NCI-H526 treated with DMSO at 0.1 percent for 48 hours (cell line): ENCODE measurements around the gene MON2.
"Not testable (repeated sequence)": the region's sequence is repeated elsewhere in the genome, so short reads cannot be mapped to it uniquely, and the experiment has no call there.

Experiments used
- DNase-seq: peaks from one replicate; lab custom pipeline; 2025; lab: John Stamatoyannopoulos, UW

The MON2 gene

GRCh38 chr12:62481843-62482540 is 15.4 kb downstream of the MON2 start:
- no peak for DNase-seq

DNA sequence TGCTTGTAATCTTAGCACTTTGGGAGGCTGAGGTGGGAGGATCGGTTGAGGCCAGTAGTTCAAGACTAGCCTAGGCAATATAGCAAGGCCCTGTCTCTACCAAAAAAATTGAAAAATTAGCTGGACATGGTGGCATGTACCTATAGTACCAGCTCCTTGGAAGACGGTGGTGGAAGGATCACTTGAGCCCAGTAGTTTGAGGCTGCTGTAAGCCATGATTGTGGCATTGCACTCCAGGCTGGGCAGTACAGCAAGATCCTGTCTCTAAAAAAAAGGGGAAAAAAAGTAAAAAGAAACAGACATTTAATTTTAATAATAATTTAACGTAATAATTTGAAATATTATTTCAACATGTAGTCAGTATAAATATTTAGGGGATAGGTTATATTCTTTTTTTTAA is 16.1 kb downstream of the MON2 start:
- no peak for DNase-seq

DNA sequence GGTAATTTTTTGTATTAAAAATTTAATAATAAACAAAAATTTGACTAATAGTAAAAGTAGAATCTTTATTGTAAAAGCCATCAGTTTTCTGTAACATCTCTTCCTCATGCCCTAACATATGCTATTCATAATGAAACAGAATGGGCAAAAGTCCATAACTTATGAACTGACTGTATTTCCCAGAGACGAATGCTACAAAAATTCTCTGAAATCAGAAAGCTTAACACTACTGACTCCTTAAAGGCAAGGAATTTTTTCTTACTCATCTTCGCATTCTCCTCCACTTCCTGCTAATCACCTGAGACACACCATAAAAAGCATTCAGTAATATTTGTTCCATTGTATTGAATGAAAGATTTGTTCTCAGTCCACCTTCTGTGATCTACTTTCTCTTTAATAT is 17.6 kb downstream of the MON2 start:
- DNase-seq: no peak

DNA sequence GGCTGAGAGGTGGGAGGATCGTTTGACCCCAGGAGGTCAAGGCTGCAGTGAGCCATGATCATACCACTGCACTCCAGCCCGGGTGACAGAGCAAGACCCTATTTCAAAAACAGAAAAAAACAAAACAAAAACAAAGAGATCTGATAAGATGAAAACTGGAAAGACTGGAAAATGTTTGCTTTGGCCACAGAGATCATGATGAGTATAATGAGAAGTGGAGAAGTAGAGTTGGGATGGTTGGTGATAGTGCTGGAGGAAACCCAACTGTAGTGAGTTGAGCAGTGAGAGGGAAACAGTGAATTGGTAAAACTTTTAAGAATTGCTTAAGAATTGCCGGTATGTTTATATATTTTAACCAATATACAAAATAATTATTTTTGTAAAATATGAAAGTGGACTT is 39.2 kb downstream of the MON2 start:
- DNase-seq: no peak

DNA sequence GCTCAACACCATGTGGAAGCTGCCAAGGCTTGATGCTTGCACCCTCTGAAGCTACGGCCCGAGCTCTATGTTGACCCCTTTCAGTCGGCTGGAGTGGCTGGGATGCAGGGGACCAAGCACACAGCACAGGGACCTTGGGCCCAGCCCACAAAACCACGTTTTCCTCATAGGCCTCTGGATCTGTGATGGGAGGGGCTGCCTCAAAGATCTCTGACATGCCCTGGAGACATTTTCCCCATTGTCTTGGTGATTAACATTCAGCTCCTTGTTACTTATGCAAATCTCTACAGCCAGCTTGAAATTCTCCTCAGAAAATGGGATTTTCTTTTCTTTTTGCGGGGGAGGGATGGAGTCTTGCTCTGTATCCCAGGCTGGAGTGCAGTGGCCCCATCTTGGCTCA is 46.3 kb downstream of the MON2 start:
- DNase-seq: no peak

DNA sequence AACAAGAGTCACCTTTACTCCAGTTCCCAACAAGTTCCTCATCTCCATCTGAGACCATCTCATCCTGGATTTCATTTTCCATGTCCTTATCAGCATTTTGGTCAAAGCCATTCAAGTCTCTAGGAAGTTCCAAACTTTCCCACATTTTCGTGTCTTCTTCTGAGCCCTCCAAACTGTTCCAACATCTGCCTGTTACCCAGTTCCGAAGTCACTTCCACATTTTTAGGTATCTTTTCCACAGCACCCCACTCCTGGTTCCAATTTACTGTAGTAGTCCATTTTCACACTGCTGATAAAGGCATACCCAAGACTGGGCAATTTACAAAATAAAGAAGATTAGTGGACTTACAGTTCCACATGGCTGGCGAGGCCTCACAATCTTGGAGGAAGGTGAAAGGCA is 47.5 kb downstream of the MON2 start:
- DNase-seq: not testable (repeated sequence)

DNA sequence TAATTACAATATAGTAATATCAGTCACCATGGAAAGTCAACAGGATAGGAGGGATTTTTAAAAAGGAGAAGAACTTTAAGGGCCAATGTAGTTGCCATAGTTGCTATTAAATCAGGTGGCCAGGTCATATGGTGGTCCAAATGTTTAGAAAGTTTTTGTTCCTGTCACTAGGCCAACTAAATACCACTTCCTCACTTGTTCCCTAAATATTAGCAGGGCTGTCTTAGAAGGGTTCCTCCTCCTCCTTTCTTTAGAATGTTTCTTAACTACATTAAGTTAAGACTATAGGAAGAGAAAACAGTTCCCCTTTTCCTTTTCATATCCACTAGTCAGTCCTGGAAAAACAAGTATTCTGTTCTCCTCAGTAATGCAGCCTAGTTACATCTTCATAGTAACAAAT is 50.3 kb downstream of the MON2 start:
- DNase-seq: no peak

- DNase-seq: no peak
These were observed 51.3 kb downstream of the MON2 start for GRCh38 chr12:62517887-62518286.

GRCh38 chr12:62519043-62519442 is 52.4 kb downstream of the MON2 start:
- DNase-seq: no peak

DNA sequence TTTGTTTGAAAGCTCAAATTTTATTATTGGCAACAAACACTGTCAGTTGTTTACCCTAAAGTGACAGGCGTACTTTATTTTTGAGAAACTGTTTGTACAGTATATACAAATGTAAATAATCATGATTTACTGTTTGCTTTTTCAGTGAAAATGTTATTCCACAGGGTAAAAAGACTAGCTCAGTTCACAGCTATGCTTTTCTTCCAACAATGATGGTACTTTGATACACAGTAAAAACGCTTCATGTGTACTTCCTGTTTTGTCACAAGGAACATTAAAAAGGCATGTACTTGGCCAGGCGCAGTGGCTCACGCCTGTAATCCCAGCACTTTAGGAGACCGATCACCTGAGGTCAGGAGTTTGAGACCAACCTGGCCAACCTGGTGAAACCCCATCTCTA is 53.7 kb downstream of the MON2 start:
- DNase-seq: no peak

DNA sequence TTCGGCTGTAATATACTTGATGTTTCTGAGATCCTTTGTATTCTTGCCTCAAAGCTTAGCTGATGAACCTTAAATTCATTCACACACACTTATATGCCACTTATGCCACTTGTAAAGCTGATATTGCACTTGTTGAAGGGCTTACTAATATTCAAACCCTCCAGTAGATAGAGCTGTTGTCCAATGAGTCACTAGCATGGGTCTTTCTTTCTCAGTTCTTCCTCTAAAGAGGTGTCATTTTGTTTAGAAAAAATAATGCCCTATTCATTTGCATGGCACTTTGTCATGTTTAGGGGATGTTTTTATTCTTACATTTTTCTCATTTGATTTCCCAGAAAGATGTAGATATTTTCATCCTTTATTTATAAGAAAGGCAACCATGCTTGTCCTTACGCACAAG is 56.4 kb downstream of the MON2 start:
- DNase-seq: no peak

DNA sequence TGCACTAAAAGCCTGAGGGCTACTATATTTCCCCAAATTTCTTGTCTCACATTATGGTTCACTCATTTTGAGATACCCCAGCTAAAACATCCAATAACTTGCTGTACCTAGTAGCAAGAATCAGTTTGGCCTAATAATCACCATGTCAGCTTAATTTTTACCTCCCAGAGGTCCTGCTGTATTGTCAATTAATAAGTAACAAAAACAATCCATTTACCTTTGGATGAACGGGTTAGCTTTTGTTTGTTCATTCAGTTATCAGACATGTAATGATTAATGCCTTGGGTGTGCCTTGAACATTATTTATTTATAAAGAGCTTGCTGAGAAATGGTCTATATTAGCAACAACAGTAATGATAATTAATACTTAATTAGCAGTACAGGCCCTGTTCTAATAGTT is 57.0 kb downstream of the MON2 start:
- DNase-seq: no peak

DNA sequence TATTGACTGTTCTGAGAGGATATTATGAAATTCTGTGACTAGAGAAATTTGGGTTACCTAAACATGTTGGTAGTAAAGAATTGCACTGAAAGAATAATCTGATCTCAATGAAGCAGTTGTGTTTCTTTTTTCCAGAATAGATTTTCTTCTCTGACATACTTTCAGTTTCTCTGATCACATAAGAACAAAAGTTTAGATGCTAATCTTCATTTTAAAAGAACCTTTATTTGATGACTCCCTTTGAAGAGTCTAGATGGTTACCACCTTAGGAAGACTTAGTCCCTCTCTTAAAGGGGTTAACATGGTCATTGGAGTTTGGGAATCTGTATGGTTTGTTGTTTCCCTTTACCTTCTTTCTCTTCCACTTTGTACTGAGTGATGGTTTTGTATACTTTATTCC is 58.6 kb downstream of the MON2 start:
- no peak for DNase-seq

- DNase-seq: no peak
These were observed 64.0 kb downstream of the MON2 start for GRCh38 chr12:62530596-62530995.

GRCh38 chr12:62532333-62532732 is 65.7 kb downstream of the MON2 start:
- DNase-seq: no peak

GRCh38 chr12:62533087-62533754 is 66.6 kb downstream of the MON2 start:
- DNase-seq: no peak

GRCh38 chr12:62533755-62534107 is 67.1 kb downstream of the MON2 start:
- no peak for DNase-seq

DNA sequence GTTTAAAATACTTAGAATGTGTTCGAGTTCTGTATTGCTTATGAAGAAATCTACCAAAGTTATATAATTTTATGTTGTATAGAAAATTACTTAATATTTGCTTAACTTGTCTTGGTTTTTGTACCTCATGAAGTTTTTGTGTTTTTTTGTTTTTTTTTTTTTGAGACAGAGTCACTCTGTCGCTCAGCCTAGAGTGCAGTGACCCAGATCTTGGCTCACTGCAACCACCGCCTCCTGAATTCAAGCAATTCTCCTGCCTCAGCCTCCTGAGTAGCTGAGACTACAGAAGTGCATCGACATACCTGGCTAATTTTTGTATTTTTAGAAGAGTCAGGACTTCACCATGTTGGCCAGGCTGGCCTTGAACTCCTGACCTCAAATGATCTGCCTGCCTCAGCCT is 69.9 kb downstream of the MON2 start:
- DNase-seq: no peak

GRCh38 chr12:62537551-62537950 is 70.9 kb downstream of the MON2 start:
- no peak for DNase-seq

- DNase-seq: no peak
These were observed 73.7 kb downstream of the MON2 start for GRCh38 chr12:62540354-62540753.

DNA sequence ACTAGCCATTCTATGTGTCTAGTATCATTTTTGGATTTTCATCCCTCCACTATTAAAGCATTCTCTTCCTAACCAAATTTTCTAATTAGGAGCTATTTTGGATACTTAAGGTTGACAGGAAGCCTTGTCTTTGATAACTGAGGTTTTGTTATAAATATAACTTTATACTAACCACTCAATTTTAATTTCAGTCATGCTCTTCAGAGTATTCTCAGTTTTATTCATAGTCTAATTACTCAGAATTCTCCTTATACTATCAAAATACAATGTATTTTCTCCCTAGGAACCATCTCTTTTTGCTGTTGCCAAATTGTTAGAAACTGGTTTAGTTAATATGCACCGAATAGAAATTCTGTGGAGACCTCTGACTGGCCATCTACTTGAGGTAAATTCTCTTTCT is 76.2 kb downstream of the MON2 start:
- no peak for DNase-seq

GRCh38 chr12:62543324-62543723 is 76.7 kb downstream of the MON2 start:
- DNase-seq: no peak

DNA sequence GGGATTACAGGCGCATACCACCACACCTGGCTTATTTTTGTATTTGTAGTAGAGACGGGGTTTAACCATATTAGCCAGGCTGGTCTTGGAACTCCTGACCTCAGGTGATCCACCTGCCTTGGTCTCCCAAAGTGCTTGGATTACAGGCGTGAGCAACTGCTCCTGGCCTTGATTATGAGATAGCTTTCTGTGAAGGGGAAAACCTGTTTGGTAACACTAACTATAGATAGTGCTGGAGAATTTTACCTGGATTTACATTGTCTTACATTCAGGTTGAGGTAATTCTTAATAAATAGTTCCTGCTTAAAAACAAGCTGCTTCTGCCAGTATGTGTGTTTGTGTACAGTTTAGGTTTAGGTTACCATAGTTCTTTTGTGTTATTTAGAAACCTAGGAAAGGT is 77.1 kb downstream of the MON2 start:
- DNase-seq: no peak

DNA sequence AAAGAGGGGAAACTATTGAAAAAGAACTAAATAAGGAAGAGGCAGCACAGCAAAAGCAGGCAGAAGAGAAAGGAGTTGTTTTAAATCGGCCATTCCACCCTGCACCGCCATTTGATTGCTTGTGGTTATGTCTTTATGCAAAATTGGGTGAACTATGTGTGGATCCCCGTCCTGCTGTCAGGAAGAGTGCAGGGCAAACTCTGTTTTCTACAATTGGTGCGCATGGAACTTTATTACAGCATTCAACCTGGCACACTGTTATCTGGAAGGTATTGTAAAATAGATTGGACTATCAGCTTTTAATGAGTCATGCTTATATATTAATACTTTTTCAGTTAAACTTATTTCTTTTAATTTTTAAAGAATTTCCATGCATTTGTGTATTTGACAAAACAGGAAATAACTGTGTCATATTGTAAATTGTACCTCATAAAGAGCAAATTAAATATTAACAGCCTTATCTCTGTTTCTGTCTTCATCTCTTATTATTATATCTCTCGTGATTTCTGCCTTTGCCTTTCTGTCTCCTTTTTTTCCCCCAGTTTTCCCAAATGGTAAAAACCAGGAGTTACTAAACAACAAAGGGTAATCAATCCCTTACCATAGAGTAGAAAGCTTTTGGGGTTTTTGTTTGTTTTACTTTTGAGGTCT is 86.4 kb downstream of the MON2 start:
- DNase-seq: peak; percentile 39
